Loucy (cell line): ENCODE data around the gene THBD.

ENCODE experiments used
- H2AFZ ChIP-seq: fragments of 200-600 bp; sonication (generic); 2 replicates; pipeline ENCODE4 v1.6.0; 2016; ENCODE audit warnings: antibody characterized with exemption, mild to moderate bottlenecking, low read length, moderate library complexity
- H3F3A ChIP-seq: fragments of 200-600 bp; 2 replicates; pipeline ENCODE4 v1.6.0; 2016; ENCODE audit warnings: antibody characterized with exemption, low read depth, mild to moderate bottlenecking
- H3K27me3 ChIP-seq: fragments of 200-600 bp; sonication (generic); 2 replicates; pipeline ENCODE4 v1.6.1; 2014; ENCODE audit warnings: low read length, mild to moderate bottlenecking; ENCODE audit not compliant: insufficient read depth, poor library complexity, severe bottlenecking
- H3K36me3 ChIP-seq: fragments of 200-600 bp; sonication (generic); 2 replicates; pipeline ENCODE4 v1.6.1; 2016; ENCODE audit warnings: low read length; ENCODE audit not compliant: insufficient read depth
- H3K4me1 ChIP-seq: fragments of 200-600 bp; sonication (generic); 2 replicates; pipeline ENCODE4 v1.5.1; 2014; ENCODE audit warnings: low read length, mild to moderate bottlenecking; ENCODE audit not compliant: insufficient read depth, poor library complexity, severe bottlenecking
- H3K4me2 ChIP-seq: fragments of 200-600 bp; sonication (generic); 2 replicates; pipeline ENCODE4 v1.6.0; 2014; ENCODE audit warnings: antibody characterized with exemption, low read length, low read depth, mild to moderate bottlenecking; ENCODE audit not compliant: poor library complexity, severe bottlenecking
- H3K4me3 ChIP-seq: fragments of 200-600 bp; sonication (generic); 2 replicates; pipeline ENCODE4 v1.5.1; 2014; ENCODE audit warnings: low read length, mild to moderate bottlenecking, mixed read lengths; ENCODE audit not compliant: poor library complexity, severe bottlenecking
- H3K79me2 ChIP-seq: fragments of 200-600 bp; sonication (generic); 2 replicates; pipeline ENCODE4 v1.6.1; 2014; ENCODE audit warnings: low read length; ENCODE audit not compliant: insufficient read depth
- H3K9ac ChIP-seq: fragments of 200-600 bp; sonication (generic); 2 replicates; pipeline ENCODE4 v1.6.0; 2014; ENCODE audit warnings: mild to moderate bottlenecking, low read depth, low read length, moderate library complexity; ENCODE audit not compliant: poor library complexity, severe bottlenecking
- H3K9me2 ChIP-seq: fragments of 200-600 bp; sonication (generic); replicated peaks from 2 replicates; pipeline ENCODE4 v1.6.1; 2016; ENCODE audit warnings: low read depth, low read length, mixed read lengths
- H3K9me3 ChIP-seq: fragments of 200-600 bp; sonication (generic); 2 replicates; pipeline ENCODE4 v1.6.1; 2014; ENCODE audit warnings: mild to moderate bottlenecking, antibody characterized with exemption, low read length, low read depth; ENCODE audit not compliant: insufficient read depth
- H4K20me1 ChIP-seq: fragments of 200-600 bp; sonication (generic); 2 replicates; pipeline ENCODE4 v1.6.0; 2014; ENCODE audit warnings: antibody characterized with exemption, low read length, mild to moderate bottlenecking; ENCODE audit not compliant: insufficient read depth, poor library complexity, severe bottlenecking
- EZH2phosphoT487 ChIP-seq: fragments of 200-600 bp; IDR thresholded peaks from 2 replicates; pipeline ENCODE4 v1.6.1; 2018; ENCODE audit warnings: antibody characterized with exemption, mild to moderate bottlenecking, moderate library complexity, borderline replicate concordance
- TF ChIP-seq, protein P1 (sequence below): fragments of 200-600 bp; sonication (generic); conservative IDR thresholded peaks from 2 replicates; pipeline ENCODE4 v1.5.1; 2014; ENCODE audit warnings: mild to moderate bottlenecking, antibody characterized with exemption, low read length

The THBD gene

DNA sequence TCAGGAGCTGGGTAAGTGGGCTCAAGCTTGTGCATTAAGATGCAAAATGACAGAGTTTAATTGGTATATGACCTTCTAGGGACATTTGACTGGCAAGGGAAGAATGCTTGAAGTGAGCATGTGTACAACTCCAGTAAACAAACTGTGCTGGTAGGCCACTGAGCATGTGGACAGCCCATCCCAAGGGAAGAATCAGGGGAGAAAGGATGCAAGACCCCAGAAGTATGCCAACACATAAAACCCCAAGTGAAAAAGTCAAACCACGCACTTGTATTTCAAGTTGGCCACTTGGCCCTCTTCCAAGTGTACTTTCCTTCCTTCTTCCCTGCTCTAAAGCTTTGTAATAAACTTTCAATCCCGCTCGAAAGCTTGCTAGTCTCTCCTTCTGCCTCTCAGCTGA is 10.4 kb upstream of the THBD start:
- Histone ChIP-seq H3F3A (no peaks in the 10 kb centered on the region), H3K4me1 (peaks cover 7% of the 10 kb centered on the region), H2AFZ (no peak overlapping the region), H3K9me3 (no peaks in the 10 kb centered on the region), H3K27me3 (no peaks in the 10 kb centered on the region), H3K79me2 (no peaks in the 10 kb centered on the region), H4K20me1 (no peaks in the 10 kb centered on the region), H3K4me3 (no peak overlapping the region), H3K36me3 (no peaks in the 10 kb centered on the region), H3K9me2 (no peaks in the 10 kb centered on the region), H3K9ac (no peak overlapping the region), H3K4me2 (no peak overlapping the region)
- TF ChIP-seq, protein P1, sequence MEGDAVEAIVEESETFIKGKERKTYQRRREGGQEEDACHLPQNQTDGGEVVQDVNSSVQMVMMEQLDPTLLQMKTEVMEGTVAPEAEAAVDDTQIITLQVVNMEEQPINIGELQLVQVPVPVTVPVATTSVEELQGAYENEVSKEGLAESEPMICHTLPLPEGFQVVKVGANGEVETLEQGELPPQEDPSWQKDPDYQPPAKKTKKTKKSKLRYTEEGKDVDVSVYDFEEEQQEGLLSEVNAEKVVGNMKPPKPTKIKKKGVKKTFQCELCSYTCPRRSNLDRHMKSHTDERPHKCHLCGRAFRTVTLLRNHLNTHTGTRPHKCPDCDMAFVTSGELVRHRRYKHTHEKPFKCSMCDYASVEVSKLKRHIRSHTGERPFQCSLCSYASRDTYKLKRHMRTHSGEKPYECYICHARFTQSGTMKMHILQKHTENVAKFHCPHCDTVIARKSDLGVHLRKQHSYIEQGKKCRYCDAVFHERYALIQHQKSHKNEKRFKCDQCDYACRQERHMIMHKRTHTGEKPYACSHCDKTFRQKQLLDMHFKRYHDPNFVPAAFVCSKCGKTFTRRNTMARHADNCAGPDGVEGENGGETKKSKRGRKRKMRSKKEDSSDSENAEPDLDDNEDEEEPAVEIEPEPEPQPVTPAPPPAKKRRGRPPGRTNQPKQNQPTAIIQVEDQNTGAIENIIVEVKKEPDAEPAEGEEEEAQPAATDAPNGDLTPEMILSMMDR, result no peak
- no peak for TF ChIP-seq EZH2phosphoT487

DNA sequence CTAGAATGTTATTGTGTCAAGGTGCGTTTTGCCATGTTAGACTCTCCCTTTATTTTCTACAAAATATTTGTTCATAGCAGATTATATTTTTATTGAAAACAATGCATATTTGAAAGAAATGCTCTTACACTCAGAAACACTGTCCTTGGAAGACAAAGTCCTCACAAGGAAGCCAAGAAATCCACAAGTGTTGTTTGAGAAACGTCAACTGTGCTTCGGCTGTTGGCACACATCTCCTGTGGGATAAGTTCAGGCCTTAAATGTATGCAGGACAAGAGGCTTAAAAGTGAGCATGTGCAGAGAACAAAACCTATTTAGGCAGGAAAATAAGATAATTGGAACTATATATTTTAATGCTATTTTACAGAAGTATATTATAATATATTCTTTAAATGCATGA is 9.5 kb upstream of the THBD start:
- TF ChIP-seq, protein P1, result no peak
- TF ChIP-seq EZH2phosphoT487, result no peak
- H3K9me3 ChIP-seq, result no peaks in the 10 kb centered on the region
- H3K4me3 ChIP-seq, result no peak overlapping the region
- H3K4me2 ChIP-seq, result no peak overlapping the region
- no peak overlapping the region for H2AFZ ChIP-seq
- H3F3A ChIP-seq, result no peaks in the 10 kb centered on the region
- H3K9me2 ChIP-seq, result no peaks in the 10 kb centered on the region
- no peaks in the 10 kb centered on the region for H3K36me3 ChIP-seq
- H3K9ac ChIP-seq, result no peak overlapping the region
- no peaks in the 10 kb centered on the region for H3K27me3 ChIP-seq
- peaks cover 7% of the 10 kb centered on the region for H3K4me1 ChIP-seq
- no peaks in the 10 kb centered on the region for H3K79me2 ChIP-seq
- H4K20me1 ChIP-seq, result no peaks in the 10 kb centered on the region

DNA sequence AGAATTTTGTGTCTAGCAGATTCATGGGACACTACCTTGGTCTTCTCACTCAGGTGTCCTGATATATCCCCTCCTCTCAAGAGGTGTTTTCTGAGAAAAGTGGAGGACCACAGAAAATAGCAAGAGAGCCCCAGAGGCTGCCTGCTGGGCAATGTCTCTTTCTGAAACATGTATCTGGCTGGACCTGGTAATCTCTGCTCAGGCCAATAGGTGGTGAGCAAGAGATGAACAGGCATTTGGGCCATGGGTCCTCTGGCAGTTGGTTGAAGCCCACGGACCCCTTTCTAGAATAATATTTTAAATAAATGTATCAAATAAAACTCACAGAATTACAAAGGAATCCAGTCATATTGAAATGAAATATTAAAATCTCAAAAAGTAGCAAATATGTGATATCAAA is 8.8 kb upstream of the THBD start:
- Histone ChIP-seq H3F3A (no peaks in the 10 kb centered on the region), H2AFZ (no peak overlapping the region), H3K9ac (no peak overlapping the region), H3K9me2 (no peaks in the 10 kb centered on the region), H3K27me3 (no peaks in the 10 kb centered on the region), H3K4me3 (no peak overlapping the region), H3K4me1 (peaks cover 7% of the 10 kb centered on the region), H3K36me3 (no peaks in the 10 kb centered on the region), H3K79me2 (no peaks in the 10 kb centered on the region), H3K4me2 (no peak overlapping the region), H4K20me1 (no peaks in the 10 kb centered on the region), H3K9me3 (no peaks in the 10 kb centered on the region)
- TF ChIP-seq EZH2phosphoT487, result no peak
- TF ChIP-seq, protein P1, result peak; percentile 41
